IgD-negative memory B cell (primary cell): ENCODE results near the gene ZFP82. TPM values are rescaled to one million over a fixed set of nuclear protein-coding genes. Genes with fewer than 3 reads are reported as not detected.
A peak's percentile ranks its signal among the peaks of the same experiment; 100 is the strongest.

Experiments
- H3K27ac Mint-ChIP-seq, 3 donors: one replicate each; pipeline ENCODE4 v1.8.0; 2020 to 2022; ENCODE audit warnings: mild to moderate bottlenecking in 3 of 3, mixed read lengths in 3 of 3, moderate library complexity in 1 of 3
- H3K27me3 Mint-ChIP-seq: one replicate; pipeline ENCODE4 v1.8.0; 2021; ENCODE audit warnings: mixed read lengths
- H3K36me3 Mint-ChIP-seq: one replicate; pipeline ENCODE4 v1.8.0; 2020; ENCODE audit warnings: mild to moderate bottlenecking, mixed read lengths
- H3K4me1 Mint-ChIP-seq, 3 donors: one replicate each; pipeline ENCODE4 v1.8.0; 2020 to 2022; ENCODE audit warnings: mixed read lengths in 3 of 3, mild to moderate bottlenecking in 1 of 3
- H3K4me3 Mint-ChIP-seq, 4 donors: one replicate each; pipeline ENCODE4 v1.8.0; 2020 to 2022; ENCODE audit warnings: mild to moderate bottlenecking in 4 of 4, mixed read lengths in 4 of 4, moderate library complexity in 3 of 4
- H3K9me3 Mint-ChIP-seq, 3 donors: one replicate each; pipeline ENCODE4 v1.8.0; 2020 to 2021; ENCODE audit warnings: mixed read lengths in 3 of 3, mild to moderate bottlenecking in 1 of 3
- polyA plus RNA-seq: library from polyadenylated mRNA; unstranded; fragments of 300-500 nt; fragmentation: Illumina TruSeq; gene quantifications from one replicate; pipeline ENCODE4 v1.2.3, GENCODE V29; 2021

ZFP82 gene
- polyA plus RNA-seq, 1 donor from 2014 or later, result 14.9 TPM

DNA sequence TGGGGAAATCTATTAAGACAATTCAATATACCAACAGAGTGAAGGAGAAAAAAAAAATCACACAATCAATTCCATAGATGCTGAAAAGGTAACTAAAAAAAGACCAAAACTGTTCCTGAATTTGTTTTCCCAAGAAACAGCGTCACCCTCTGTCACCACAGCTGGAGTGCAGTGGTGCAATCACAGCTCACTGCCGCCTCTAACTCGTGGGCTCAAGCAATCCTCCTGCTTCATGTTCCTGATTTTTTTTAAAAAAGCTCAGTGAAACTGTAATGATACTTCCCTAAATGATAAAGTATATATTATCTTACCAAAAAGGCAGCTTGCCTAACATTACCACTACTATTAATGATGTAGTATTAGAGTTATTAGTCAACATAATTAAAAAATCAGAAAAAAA lies 19.9 kb downstream of the ZFP82 start:
- peaks cover 10 to 15% (median 11%) of the 10 kb centered on the region in 3 donors for H3K4me1 Mint-ChIP-seq
- H3K4me3 Mint-ChIP-seq, result no peak overlapping the region
- peaks cover 2% of the 10 kb centered on the region for H3K27me3 Mint-ChIP-seq
- no peak overlapping the region for H3K27ac Mint-ChIP-seq
- peaks cover 6 to 18% (median 11%) of the 10 kb centered on the region in 3 donors for H3K9me3 Mint-ChIP-seq
- H3K36me3 Mint-ChIP-seq, result peaks cover 40% of the 10 kb centered on the region

DNA sequence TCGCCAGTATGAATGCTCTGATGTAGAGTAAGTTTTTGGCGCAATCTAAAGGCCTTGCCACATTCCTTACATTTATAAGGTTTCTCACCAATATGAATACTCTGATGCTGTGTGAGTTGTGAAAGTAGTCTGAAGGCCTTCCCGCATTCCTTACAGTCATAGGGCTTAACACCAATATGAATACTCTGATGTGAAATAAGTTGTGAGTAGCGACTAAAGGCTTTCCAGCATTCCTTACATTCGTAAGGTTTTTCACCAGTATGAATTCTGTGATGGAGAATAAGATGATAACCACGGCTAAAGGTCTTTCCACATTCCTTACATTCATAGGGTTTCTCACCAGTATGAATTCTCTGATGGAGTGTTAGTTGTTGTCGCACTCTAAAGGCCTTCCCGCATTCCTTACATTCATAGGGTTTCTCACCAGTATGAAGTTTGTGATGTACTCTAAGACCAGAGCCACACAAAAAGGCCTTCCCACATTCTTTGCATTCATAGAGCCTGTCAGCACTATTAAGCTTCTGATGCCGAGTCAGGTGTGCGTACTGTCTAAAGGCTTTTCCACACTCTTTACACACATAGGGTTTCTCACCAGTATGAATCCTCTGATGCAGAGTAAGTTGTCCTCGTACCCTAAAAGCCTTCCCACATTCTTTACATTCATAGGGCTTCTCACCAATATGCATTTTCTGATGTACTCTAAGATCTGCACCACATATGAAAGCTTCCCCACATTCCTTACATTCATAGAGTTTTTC lies 25.3 kb downstream of the ZFP82 start:
- no peak overlapping the region for H3K4me3 Mint-ChIP-seq
- peaks cover 28% of the 10 kb centered on the region for H3K36me3 Mint-ChIP-seq
- no peaks in the 10 kb centered on the region for H3K27me3 Mint-ChIP-seq
- H3K4me1 Mint-ChIP-seq, result no peaks in the 10 kb centered on the region
- peaks cover 10 to 35% (median 22%) of the 10 kb centered on the region in 3 donors for H3K9me3 Mint-ChIP-seq
- peak overlapping the region in 1 of 3 donors; percentile 72 for H3K27ac Mint-ChIP-seq

DNA sequence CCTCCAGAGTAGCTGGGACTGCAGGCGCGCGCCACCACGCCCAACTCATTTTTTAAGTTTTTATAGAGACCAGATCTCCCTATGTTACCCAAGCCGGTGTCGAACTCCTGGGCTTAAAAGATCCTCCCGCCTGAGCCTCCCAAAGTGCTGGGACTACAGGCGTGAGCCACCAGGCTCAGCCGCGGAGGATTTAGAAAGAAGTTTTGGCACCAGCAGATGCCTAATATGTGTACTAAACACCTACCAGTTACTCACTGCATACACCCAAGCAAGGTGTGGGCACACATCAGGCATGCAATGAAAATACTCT lies 39.0 kb downstream of the ZFP82 start:
- H3K9me3 Mint-ChIP-seq, result peaks cover 0 to 8% (median 0%) of the 10 kb centered on the region in 3 donors
- peak overlapping the region; percentile 95 to 100 (median 98) for H3K4me3 Mint-ChIP-seq
- H3K27me3 Mint-ChIP-seq, result no peaks in the 10 kb centered on the region
- peak overlapping the region; percentile 46 to 98 (median 97) for H3K27ac Mint-ChIP-seq
- H3K36me3 Mint-ChIP-seq, result peaks cover 6% of the 10 kb centered on the region
- H3K4me1 Mint-ChIP-seq, result peaks cover 6 to 14% (median 14%) of the 10 kb centered on the region in 3 donors

DNA sequence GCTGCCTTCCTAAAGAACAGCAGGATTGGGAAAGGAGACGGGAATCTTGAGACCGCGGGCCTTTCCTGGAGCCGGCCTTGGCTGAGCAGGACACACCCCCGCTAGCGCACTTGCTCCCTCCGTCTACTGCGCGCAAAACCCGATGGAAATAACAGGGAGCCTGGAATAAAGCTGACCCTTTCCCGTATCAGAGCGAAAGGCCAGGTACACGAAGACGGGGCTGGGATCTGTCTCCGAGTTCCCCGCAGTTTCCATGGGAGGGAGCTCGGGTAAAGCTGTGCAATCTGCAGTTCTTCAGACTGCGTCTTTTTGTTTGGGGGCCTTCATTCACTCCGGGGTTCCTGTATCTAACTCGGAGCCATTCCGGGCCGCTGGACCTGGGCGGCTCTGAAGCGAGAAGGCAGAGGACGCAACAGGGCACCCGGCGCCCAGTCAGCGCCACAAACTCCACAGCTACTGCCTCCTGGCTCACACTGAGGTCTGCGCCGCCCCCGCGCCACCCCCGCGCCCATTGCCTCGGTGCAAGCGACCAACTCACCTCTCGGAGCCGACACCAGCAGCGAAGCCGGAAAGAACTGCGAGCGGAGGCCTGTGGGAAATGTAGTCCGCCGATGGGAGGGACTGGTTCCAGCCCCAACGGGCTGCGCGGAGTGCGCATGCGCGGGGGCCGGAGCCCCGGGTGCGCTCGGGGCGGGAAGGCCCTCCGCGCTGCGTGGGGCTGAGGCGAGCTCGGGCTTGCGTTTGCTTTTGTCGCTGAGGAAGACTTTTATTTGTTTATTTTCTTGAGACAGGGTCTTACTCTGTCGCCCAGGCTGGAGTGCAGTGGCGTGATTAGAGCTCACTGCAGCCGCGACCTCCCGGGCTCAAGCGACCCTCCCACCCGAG lies 39.6 kb downstream of the ZFP82 start, which contains the start of gene ZFP14:
ZFP14 (minus strand) TSS at position 577 of the 885 bp plus-strand sequence. CDS start 11,309 bp downstream, outside the sequence.
- Mint-ChIP-seq H3K36me3 (peaks cover 6% of the 10 kb centered on the region), H3K4me1 (peaks cover 6 to 14% (median 14%) of the 10 kb centered on the region in 3 donors), H3K27ac (peak within 1 kb of the TSS; percentile 97 to 98 (median 97)), H3K27me3 (no peaks in the 10 kb centered on the region), H3K4me3 (peak within 1 kb of the TSS; percentile 95 to 100 (median 98)), H3K9me3 (peaks cover 0 to 5% (median 0%) of the 10 kb centered on the region in 3 donors)

DNA sequence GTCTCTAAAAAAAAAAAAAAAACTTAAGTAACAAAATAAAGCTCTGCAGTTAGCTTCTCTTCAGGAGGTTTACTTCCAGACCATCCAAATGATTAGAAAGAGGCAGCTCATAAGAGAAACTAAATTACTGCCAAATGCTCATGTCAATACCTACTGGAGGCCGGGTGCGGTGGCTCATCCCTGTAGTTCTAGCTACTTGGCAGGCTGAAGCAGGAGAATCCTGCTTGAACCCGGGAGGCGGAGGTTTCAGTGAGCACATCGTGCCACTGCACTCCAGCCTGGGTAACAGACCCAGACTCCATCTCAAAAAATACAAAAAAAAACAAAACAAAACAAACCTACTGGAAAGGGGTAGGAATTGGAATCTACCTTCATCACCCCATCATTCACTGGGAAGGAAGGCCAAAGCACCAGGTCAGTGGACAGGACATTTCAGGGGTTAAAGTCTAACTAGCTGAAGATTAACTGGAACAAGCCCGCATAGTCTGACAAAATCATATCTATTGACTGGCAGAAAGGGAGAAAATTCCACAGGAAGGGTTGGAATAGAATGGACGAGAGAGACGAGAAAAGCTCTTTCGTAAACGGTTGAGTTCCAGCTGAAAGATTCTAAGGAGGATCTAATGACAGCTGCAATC lies 40.8 kb downstream of the ZFP82 start:
- peak overlapping the region; percentile 95 to 100 (median 98) for H3K4me3 Mint-ChIP-seq
- H3K27me3 Mint-ChIP-seq, result no peaks in the 10 kb centered on the region
- peaks cover 0 to 2% (median 0%) of the 10 kb centered on the region in 3 donors for H3K9me3 Mint-ChIP-seq

DNA sequence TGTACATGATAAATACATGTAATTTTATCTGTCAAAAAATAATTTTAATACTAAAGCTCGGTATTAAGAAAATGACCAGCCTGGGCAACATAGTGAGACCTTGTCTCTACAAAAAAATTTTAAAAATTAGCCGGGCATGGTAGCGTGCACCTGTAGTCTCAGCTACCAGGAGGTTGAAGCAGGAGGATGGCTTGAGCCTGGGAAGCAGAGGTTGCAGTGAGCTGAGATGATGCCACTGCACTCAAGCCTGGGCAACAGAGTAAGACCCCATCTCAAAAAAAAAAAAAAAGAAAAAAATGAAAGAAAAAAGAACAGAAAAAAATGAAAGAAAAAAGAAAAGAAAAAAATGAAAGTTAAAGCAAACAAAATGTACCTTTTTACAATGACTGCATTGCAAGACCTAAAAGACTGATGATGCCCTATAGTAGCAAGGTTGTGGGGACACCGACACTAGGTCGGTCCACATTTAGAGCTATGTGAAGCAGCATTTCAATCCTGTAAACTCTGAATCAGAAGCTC lies 44.7 kb downstream of the ZFP82 start:
- peaks cover 11 to 22% (median 20%) of the 10 kb centered on the region in 3 donors for H3K4me1 Mint-ChIP-seq
- H3K36me3 Mint-ChIP-seq, result peaks cover 21% of the 10 kb centered on the region
- no peak overlapping the region for H3K4me3 Mint-ChIP-seq
- peaks cover 3 to 8% (median 5%) of the 10 kb centered on the region in 3 donors for H3K9me3 Mint-ChIP-seq
- H3K27ac Mint-ChIP-seq, result peak overlapping the region in 1 of 3 donors; percentile 57
- H3K27me3 Mint-ChIP-seq, result no peaks in the 10 kb centered on the region

More for the DNA sequence above, 40.8 kb downstream of the ZFP82 start:
- Mint-ChIP-seq H3K4me1 (peaks cover 7 to 16% (median 14%) of the 10 kb centered on the region in 3 donors), H3K27ac (peak overlapping the region in 2 of 3 donors; percentile 83 to 98), H3K36me3 (peaks cover 10% of the 10 kb centered on the region)

DNA sequence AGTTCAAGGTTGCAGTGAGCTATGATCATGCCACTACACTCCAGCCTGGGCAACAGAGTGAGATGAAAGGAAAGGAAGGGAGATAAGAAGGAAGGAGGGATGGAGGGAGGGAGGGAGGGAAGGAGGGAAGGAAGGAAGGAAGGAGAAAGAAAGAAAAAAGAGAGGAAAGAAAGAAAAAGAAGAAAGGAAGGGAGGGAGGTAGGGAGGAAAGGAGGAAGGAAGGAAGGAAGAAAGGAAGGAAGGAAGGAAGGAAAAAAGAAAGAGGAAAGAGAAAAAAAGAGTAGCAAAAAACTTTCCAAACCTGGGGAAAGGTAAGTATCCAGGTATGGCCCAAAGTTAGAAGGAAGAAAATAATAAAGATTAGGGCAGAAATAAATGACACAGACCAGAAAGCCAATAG lies 46.6 kb downstream of the ZFP82 start:
- H3K27ac Mint-ChIP-seq, result no peak overlapping the region
- H3K36me3 Mint-ChIP-seq, result peaks cover 26% of the 10 kb centered on the region
- H3K9me3 Mint-ChIP-seq, result peaks cover 3 to 8% (median 5%) of the 10 kb centered on the region in 3 donors
- peak overlapping the region in 1 of 4 donors; percentile 87 for H3K4me3 Mint-ChIP-seq
- H3K4me1 Mint-ChIP-seq, result peaks cover 7 to 12% (median 9%) of the 10 kb centered on the region in 3 donors
- no peaks in the 10 kb centered on the region for H3K27me3 Mint-ChIP-seq

DNA sequence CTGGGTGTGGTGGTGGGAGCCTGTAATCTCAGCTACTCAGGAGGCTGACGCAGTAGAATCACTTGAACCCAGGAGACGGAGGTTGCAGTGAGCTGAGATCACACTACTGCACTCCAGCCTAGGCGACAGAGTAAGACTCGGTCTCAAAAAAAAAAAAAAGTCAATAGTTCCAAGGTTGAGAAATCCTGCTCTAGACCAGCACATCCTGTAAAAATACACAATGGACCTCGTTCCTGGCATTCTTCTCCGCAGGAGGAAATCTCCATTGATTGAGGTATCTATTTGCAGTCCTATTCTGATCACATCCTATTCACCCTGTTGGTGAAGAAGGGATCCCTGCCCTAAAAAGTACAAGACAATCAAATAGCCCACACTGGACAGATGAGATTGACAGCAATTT lies 54.6 kb downstream of the ZFP82 start:
- Mint-ChIP-seq H3K4me1 (no peaks in the 10 kb centered on the region), H3K4me3 (no peak overlapping the region), H3K9me3 (peaks cover 1 to 4% (median 2%) of the 10 kb centered on the region in 3 donors), H3K36me3 (peaks cover 33% of the 10 kb centered on the region), H3K27me3 (no peaks in the 10 kb centered on the region), H3K27ac (no peak overlapping the region)

Other genes with a start within 250 kb of the ZFP82 start
- 3.8 TPM for gene ZNF565, start 204.0 kb downstream of the ZFP82 start, polyA plus RNA-seq
- gene ZNF146, start 203.5 kb downstream of the ZFP82 start, polyA plus RNA-seq, result 69.0 TPM
- gene ZFP14, start 39.4 kb downstream of the ZFP82 start, polyA plus RNA-seq, result 5.0 TPM
- 10.8 TPM for gene ZNF566, start 70.9 kb upstream of the ZFP82 start, polyA plus RNA-seq
- gene ZNF260, start 109.6 kb upstream of the ZFP82 start, polyA plus RNA-seq, result 14.7 TPM
- gene ZNF529, start 154.6 kb upstream of the ZFP82 start, polyA plus RNA-seq, result 6.1 TPM
- 7.9 TPM for gene ZNF382, start 186.7 kb upstream of the ZFP82 start, polyA plus RNA-seq
- 7.8 TPM for gene ZNF461, start 248.2 kb upstream of the ZFP82 start, polyA plus RNA-seq